ENCODE measurements around the gene WWTR1. TPM values are rescaled to one million over a fixed set of nuclear protein-coding genes. Genes with fewer than 3 reads are reported as not detected.

Gene WWTR1
- total and polyA plus RNA-seq, 2 donors (not counting 3 experiments of a cell fraction or from before 2014, with no cell fraction given): 210 to 341 TPM

GRCh38 chr3:149646181-149646766 lies 11.6 kb downstream of the WWTR1 start:
- no TSS peak for BruUV-seq (replicated peaks)
- DNase-seq (ENCODE audit: low read depth, low spot score) (peak; percentile 55), FAIRE-seq (peak; percentile 49)
- TF ChIP-seq FOS (IDR thresholded peaks at IDR 0.05; ENCODE audit: borderline replicate concordance, insufficient read depth, low read length): peak; percentile 60
- TF ChIP-seq MYC (IDR thresholded peaks at IDR 0.05; ENCODE audit: low read depth, low read length): no peak
- TF ChIP-seq POLR2A (IDR thresholded peaks at IDR 0.05; ENCODE audit: low read depth, low read length): no peak
- TF ChIP-seq POLR2AphosphoS5 (IDR thresholded peaks at IDR 0.05; ENCODE audit: insufficient read depth, low read depth, low read length): no peak
- no peak for TF ChIP-seq CTCF (IDR thresholded peaks at IDR 0.05; ENCODE audit: extremely low read depth in 1 of 2, insufficient read depth in 1 of 2, low read depth in 1 of 2, low read length in 2 of 2)
- ChIA-PET CTCF (interaction anchor here (0.9 to 1.8 kb wide), 10 partner anchors 8 to 125 kb away, joined by 3 to 9 read pairs (median 3); no protein-coding TSS in a partner anchor), POLR2A (interaction anchor here (0.6 to 1.8 kb wide), 4 partner anchors 10 to 71 kb away, joined by 3 to 7 read pairs (median 4); partner anchors contain the start of gene WWTR1)
- H3K9me1 ChIP-seq (replicated peaks; ENCODE audit: control insufficient read depth, extremely low read depth, insufficient read depth, low read length): no peaks in the 10 kb centered on the region
- H3K9ac ChIP-seq (replicated peaks; ENCODE audit: extremely low read depth, insufficient read depth, low read length): no peak overlapping the region
- no peaks in the 10 kb centered on the region for H3K9me3 ChIP-seq (replicated peaks; ENCODE audit: control insufficient read depth, insufficient read depth, low read length)
- H2AFZ ChIP-seq (ENCODE audit: low read depth, low read length): no peak overlapping the region
- peak overlapping the region; percentile 9 for H3K4me2 ChIP-seq (ENCODE audit: insufficient read depth, low read length)
- no peak overlapping the region for H3K27ac ChIP-seq (ENCODE audit: insufficient read depth, low read depth, low read length)
- H3K4me3 ChIP-seq (replicated peaks in 1 of 3; ENCODE audit: insufficient read depth in 1 of 3, low read depth in 1 of 3, low read length in 3 of 3): no peak overlapping the region
- no peaks in the 10 kb centered on the region for H3K27me3 ChIP-seq (ENCODE audit: control insufficient read depth in 2 of 2, insufficient read depth in 2 of 2, low read length in 2 of 2)
- peaks cover 4% of the 10 kb centered on the region for H4K20me1 ChIP-seq (replicated peaks; ENCODE audit: control insufficient read depth, extremely low read depth, insufficient read depth, low read length)
- H3K36me3 ChIP-seq (ENCODE audit: control insufficient read depth in 2 of 2, extremely low read depth in 1 of 2, insufficient read depth in 2 of 2, low read length in 2 of 2): peaks cover 15 to 32% of the 10 kb centered on the region in 2 experiments
- H3K79me2 ChIP-seq (ENCODE audit: control insufficient read depth, insufficient read depth, low read length): peaks cover 96% of the 10 kb centered on the region
- dilution Hi-C loops (cut with MboI; ENCODE audit: extremely low pct_ligation_motif_present, low sequenced_read_pairs) (no loop called here), intact Hi-C loops (cut with micrococcal nuclease) (no loop called here)
- peaks cover 77% of the 10 kb centered on the region for H3K4me1 ChIP-seq (ENCODE audit: control insufficient read depth, extremely low read depth, insufficient read depth, low read length)

- Histone ChIP-seq H3K9ac (replicated peaks; ENCODE audit: extremely low read depth, insufficient read depth, low read length) (no peak overlapping the region), H3K27me3 (ENCODE audit: control insufficient read depth in 2 of 2, insufficient read depth in 2 of 2, low read length in 2 of 2) (no peaks in the 10 kb centered on the region), H3K27ac (ENCODE audit: insufficient read depth, low read depth, low read length) (no peak overlapping the region), H3K36me3 (ENCODE audit: control insufficient read depth in 2 of 2, extremely low read depth in 1 of 2, insufficient read depth in 2 of 2, low read length in 2 of 2) (peaks cover 11 to 23% of the 10 kb centered on the region in 2 experiments), H3K4me2 (ENCODE audit: insufficient read depth, low read length) (peak overlapping the region; percentile 27), H3K4me3 (replicated peaks in 1 of 3; ENCODE audit: insufficient read depth in 1 of 3, low read depth in 1 of 3, low read length in 3 of 3) (peak overlapping the region in 1 of 3 experiments; percentile 7), H3K4me1 (ENCODE audit: control insufficient read depth, extremely low read depth, insufficient read depth, low read length) (peaks cover 68% of the 10 kb centered on the region), H4K20me1 (replicated peaks; ENCODE audit: control insufficient read depth, extremely low read depth, insufficient read depth, low read length) (peaks cover 4% of the 10 kb centered on the region), H3K79me2 (ENCODE audit: control insufficient read depth, insufficient read depth, low read length) (peaks cover 96% of the 10 kb centered on the region), H3K9me3 (replicated peaks; ENCODE audit: control insufficient read depth, insufficient read depth, low read length) (no peaks in the 10 kb centered on the region), H3K9me1 (replicated peaks; ENCODE audit: control insufficient read depth, extremely low read depth, insufficient read depth, low read length) (no peaks in the 10 kb centered on the region), H2AFZ (ENCODE audit: low read depth, low read length) (no peak overlapping the region)
- BruUV-seq (replicated peaks): no TSS peak
- FAIRE-seq (no peak), DNase-seq (ENCODE audit: low read depth, low spot score) (no peak)
- ChIA-PET POLR2A (interaction anchor here (1.7 kb wide), 1 partner anchor 14 kb away, joined by 4 read pairs; the partner anchor contains the start of gene WWTR1), CTCF (no interaction called here)
- no peak for TF ChIP-seq GATA2 (IDR thresholded peaks at IDR 0.05; ENCODE audit: insufficient read depth, insufficient read length, low read depth, low read length)
- no peak for TF ChIP-seq MYC (IDR thresholded peaks at IDR 0.05; ENCODE audit: low read depth, low read length)
- intact Hi-C loops (cut with micrococcal nuclease) (no loop called here), dilution Hi-C loops (cut with MboI; ENCODE audit: extremely low pct_ligation_motif_present, low sequenced_read_pairs) (no loop called here)
These were observed 13.9 kb downstream of the WWTR1 start for GRCh38 chr3:149643963-149644362.
